K562 (cell line): Measurements from ENCODE around the gene SLC38A1. TPM values are rescaled to one million over a fixed set of nuclear protein-coding genes. Genes with fewer than 3 reads are reported as not detected.

Experiments used
- CBFB ChIP-seq: sonication (generic); formaldehyde crosslinking; IDR thresholded peaks from 2 replicates; pipeline ENCODE4 v1.4.0; 2020; ENCODE audit warnings: mild to moderate bottlenecking, missing genetic modification reagents
- CCNT2 ChIP-seq: IDR thresholded peaks from 2 replicates; pipeline ENCODE4 v1.6.1; 2011; ENCODE audit warnings: borderline replicate concordance, low read depth, mild to moderate bottlenecking, moderate library complexity, mixed read lengths, low read length; ENCODE audit not compliant: insufficient read length; ENCODE audit errors: extremely low read depth
- GATAD2B ChIP-seq: fragments of 450-650 bp; IDR thresholded peaks from 2 replicates; pipeline ENCODE4 v1.6.1; 2017; ENCODE audit warnings: mild to moderate bottlenecking, borderline replicate concordance
- MTA2 ChIP-seq: fragments of 450-650 bp; IDR thresholded peaks from 2 replicates; pipeline ENCODE4 v1.6.1; 2016; ENCODE audit warnings: low read depth
- MTF1 ChIP-seq: fragments of 250-450 bp; sonication (Bioruptor Pico); IDR thresholded peaks from 2 replicates; pipeline ENCODE4 v1.9.0; 2021; ENCODE audit warnings: moderate library complexity, mild to moderate bottlenecking, inconsistent platforms, borderline replicate concordance
- NFYB ChIP-seq: IDR thresholded peaks from 2 replicates; pipeline ENCODE4 v1.6.1; 2011; ENCODE audit warnings: mild to moderate bottlenecking, moderate library complexity; ENCODE audit not compliant: insufficient read length; ENCODE audit errors: extremely low read depth
- PHB2 ChIP-seq: fragments of 450-650 bp; IDR thresholded peaks from 2 replicates; pipeline ENCODE4 v1.6.1; 2017; ENCODE audit warnings: low read depth
- SAP30 ChIP-seq: fragments of 200-600 bp; sonication (generic); IDR thresholded peaks from 2 replicates; pipeline ENCODE4 v1.6.1; 2012; ENCODE audit warnings: borderline replicate concordance, low read depth, mild to moderate bottlenecking, moderate library complexity, low read length, control low read depth, inconsistent platforms; ENCODE audit not compliant: insufficient read depth, poor library complexity, severe bottlenecking
- THAP12 ChIP-seq: fragments of 250-450 bp; sonication (Bioruptor Pico); IDR thresholded peaks from 2 replicates; pipeline ENCODE4 v1.9.0; 2021; ENCODE audit warnings: mild to moderate bottlenecking, inconsistent platforms
- ZBTB49 ChIP-seq: sonication (generic); formaldehyde crosslinking; IDR thresholded peaks from 2 replicates; pipeline ENCODE4 v1.8.0; 2022; ENCODE audit warnings: missing genetic modification reagents, mild to moderate bottlenecking, borderline replicate concordance
- ZBTB7A ChIP-seq: IDR thresholded peaks from 2 replicates; pipeline ENCODE4 v1.6.1; 2011; ENCODE audit warnings: low read depth, mild to moderate bottlenecking, low read length, moderate library complexity, borderline replicate concordance; ENCODE audit not compliant: control insufficient read depth
- ZNF408 ChIP-seq: fragments of 250-450 bp; sonication (Bioruptor Pico); IDR thresholded peaks from 2 replicates; pipeline ENCODE4 v1.4.0; 2020; ENCODE audit warnings: low read depth, mild to moderate bottlenecking, moderate library complexity
- ZNF655 ChIP-seq: fragments of 250-450 bp; sonication (Bioruptor Pico); IDR thresholded peaks from 2 replicates; pipeline ENCODE4 v1.5.0; 2021
- ZNF695 ChIP-seq: fragments of 450-650 bp; formaldehyde crosslinking; IDR thresholded peaks from 2 replicates; pipeline ENCODE4 v1.4.0; 2020; ENCODE audit warnings: mild to moderate bottlenecking, moderate library complexity
- polyA plus RNA-seq, 8 experiments: library from polyadenylated mRNA; depleted of rRNA in 4 of 8; stranded (reverse) in 5 of 8; unstranded in 3 of 8; fragments of >200 nt; fragmentation: Nextera tagmentation in 2 of 8; fragmentation: Illumina TruSeq in 1 of 8; extraction: Ambion mirVana in 2 of 8; extraction: Trizol in 1 of 8; gene quantifications; 2 replicates each; pipeline versions ENCODE4 v1.2.1 to v1.2.3, GENCODE V29; 2011 to 2014; ENCODE audit warnings: inconsistent platforms in 1 of 8, missing spikeins in 1 of 8
- total RNA-seq, 7 experiments: library from RNA; depleted of rRNA in 6 of 7; stranded (reverse); fragments of >200 nt in 6 of 7; fragmentation: Illumina TruSeq in 2 of 7; extraction: Trizol in 2 of 7; gene quantifications; 2 replicates each; pipeline versions ENCODE4 v1.2.1 to v1.2.3, GENCODE V29; 2011 to 2021; ENCODE audit warnings: low replicate concordance in 1 of 7
- TF ChIP-seq, protein P1 (sequence below): fragments of 450-650 bp; IDR thresholded peaks from 2 replicates; pipeline ENCODE4 v1.6.1; 2016; ENCODE audit warnings: missing biosample characterization, missing genetic modification characterization
- TF ChIP-seq, protein P2 (sequence below): IDR thresholded peaks from 2 replicates; pipeline ENCODE4 v1.6.1; 2011; ENCODE audit warnings: borderline replicate concordance, low read depth, mild to moderate bottlenecking, moderate library complexity, low read length; ENCODE audit not compliant: insufficient read depth, poor library complexity, severe bottlenecking
- TF ChIP-seq, protein P3 (sequence below): conservative IDR thresholded peaks from 2 replicates; pipeline ENCODE4 v1.6.1; 2011; ENCODE audit warnings: low read depth, mild to moderate bottlenecking, low read length; ENCODE audit not compliant: control insufficient read depth

SLC38A1 gene
- total and polyA plus RNA-seq, 9 of the 15 experiments (the other 6 are each of a cell fraction or from before 2014, with no cell fraction given): 51.9 to 112 (median 75.0) TPM

DNA sequence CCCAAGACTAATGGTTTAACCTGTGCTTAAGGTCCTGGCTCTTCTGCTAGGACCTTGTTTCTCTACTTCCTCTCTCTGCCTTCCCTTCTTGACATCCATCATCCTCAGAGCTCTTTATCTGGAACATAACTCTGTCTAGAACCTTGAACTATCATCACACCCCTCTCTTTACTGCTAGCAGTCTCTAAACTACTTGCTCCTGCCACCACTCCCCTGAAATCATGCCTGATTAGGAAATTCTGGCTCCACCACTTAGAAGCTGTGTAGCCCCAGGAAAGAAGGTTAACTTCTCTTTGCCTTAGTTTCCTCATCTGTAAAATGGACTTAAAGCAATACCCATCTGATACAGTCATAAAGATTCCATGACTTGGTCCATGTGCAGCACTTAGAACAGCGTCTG, 9.1 kb downstream of the SLC38A1 start (continued):
- TF ChIP-seq, protein P1, sequence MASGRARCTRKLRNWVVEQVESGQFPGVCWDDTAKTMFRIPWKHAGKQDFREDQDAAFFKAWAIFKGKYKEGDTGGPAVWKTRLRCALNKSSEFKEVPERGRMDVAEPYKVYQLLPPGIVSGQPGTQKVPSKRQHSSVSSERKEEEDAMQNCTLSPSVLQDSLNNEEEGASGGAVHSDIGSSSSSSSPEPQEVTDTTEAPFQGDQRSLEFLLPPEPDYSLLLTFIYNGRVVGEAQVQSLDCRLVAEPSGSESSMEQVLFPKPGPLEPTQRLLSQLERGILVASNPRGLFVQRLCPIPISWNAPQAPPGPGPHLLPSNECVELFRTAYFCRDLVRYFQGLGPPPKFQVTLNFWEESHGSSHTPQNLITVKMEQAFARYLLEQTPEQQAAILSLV: no peak
- no peak for TF ChIP-seq GATAD2B
- TF ChIP-seq SAP30: no peak
- TF ChIP-seq ZBTB49 (CRISPR knock-in tag): no peak
- no peak for TF ChIP-seq ZNF408 (CRISPR knock-in tag)
- TF ChIP-seq, protein P2, sequence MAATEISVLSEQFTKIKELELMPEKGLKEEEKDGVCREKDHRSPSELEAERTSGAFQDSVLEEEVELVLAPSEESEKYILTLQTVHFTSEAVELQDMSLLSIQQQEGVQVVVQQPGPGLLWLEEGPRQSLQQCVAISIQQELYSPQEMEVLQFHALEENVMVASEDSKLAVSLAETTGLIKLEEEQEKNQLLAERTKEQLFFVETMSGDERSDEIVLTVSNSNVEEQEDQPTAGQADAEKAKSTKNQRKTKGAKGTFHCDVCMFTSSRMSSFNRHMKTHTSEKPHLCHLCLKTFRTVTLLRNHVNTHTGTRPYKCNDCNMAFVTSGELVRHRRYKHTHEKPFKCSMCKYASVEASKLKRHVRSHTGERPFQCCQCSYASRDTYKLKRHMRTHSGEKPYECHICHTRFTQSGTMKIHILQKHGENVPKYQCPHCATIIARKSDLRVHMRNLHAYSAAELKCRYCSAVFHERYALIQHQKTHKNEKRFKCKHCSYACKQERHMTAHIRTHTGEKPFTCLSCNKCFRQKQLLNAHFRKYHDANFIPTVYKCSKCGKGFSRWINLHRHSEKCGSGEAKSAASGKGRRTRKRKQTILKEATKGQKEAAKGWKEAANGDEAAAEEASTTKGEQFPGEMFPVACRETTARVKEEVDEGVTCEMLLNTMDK: no peak
- no peak for TF ChIP-seq PHB2
- TF ChIP-seq MTA2: no peak
- TF ChIP-seq CCNT2: no peak
- no peak for TF ChIP-seq CBFB (CRISPR knock-in tag)
- TF ChIP-seq ZNF655: no peak
- TF ChIP-seq THAP12 (CRISPR knock-in tag): no peak
- no peak for TF ChIP-seq MTF1 (CRISPR knock-in tag)
- no peak for TF ChIP-seq NFYB
- TF ChIP-seq ZNF695 (CRISPR knock-in tag): no peak
- TF ChIP-seq, protein P3, sequence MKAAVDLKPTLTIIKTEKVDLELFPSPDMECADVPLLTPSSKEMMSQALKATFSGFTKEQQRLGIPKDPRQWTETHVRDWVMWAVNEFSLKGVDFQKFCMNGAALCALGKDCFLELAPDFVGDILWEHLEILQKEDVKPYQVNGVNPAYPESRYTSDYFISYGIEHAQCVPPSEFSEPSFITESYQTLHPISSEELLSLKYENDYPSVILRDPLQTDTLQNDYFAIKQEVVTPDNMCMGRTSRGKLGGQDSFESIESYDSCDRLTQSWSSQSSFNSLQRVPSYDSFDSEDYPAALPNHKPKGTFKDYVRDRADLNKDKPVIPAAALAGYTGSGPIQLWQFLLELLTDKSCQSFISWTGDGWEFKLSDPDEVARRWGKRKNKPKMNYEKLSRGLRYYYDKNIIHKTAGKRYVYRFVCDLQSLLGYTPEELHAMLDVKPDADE: no peak
- no peak for TF ChIP-seq ZBTB7A
